Tibial nerve (tissue), 3 donors: Measurements from ENCODE around the gene NT5C1A.

Experiments used
- CTCF ChIP-seq, 5 experiments: fragments of 200-600 bp in 3 of 5; fragments of 450-650 bp in 2 of 5; sonication (generic) in 3 of 5; IDR thresholded peaks; one replicate each; pipeline ENCODE4 v1.5.1; 2016 to 2019; ENCODE audit warnings: antibody characterized with exemption in 5 of 5, mild to moderate bottlenecking in 3 of 5, moderate library complexity in 2 of 5
- POLR2A ChIP-seq, 2 donors: fragments of 450-650 bp; IDR thresholded peaks; one replicate each; pipeline ENCODE4 v1.6.1; 2017; ENCODE audit warnings: antibody characterized with exemption in 2 of 2, mild to moderate bottlenecking in 2 of 2, moderate library complexity in 2 of 2

- TF ChIP-seq CTCF (IDR thresholded peaks at IDR 0.05) (no peak), POLR2A (IDR thresholded peaks at IDR 0.05) (no peak)
Measured at GRCh38 chr1:39668111-39668510, 3.8 kb downstream of the NT5C1A start.
